GM19043 (cell line): ENCODE data around the gene CMAS.
"Not testable (repeated sequence)": the region's sequence is repeated elsewhere in the genome, so short reads cannot be mapped to it uniquely, and the experiment has no call there.

Source experiments
- ATAC-seq: cut with Tn5 transposase; IDR thresholded peaks from one replicate; pipeline ENCODE4 v1.9.1; 2021; ENCODE audit warnings: low read depth; ENCODE audit not compliant: unreplicated experiment

Gene CMAS

GRCh38 chr12:22044391-22044790, 1.6 kb upstream of the CMAS start:
- no peak for ATAC-seq

- ATAC-seq: no peak
Measured at GRCh38 chr12:22046968-22047390, 961 bp downstream of the CMAS start.

GRCh38 chr12:22047494-22047893, 1.5 kb downstream of the CMAS start:
- ATAC-seq: no peak

- no peak for ATAC-seq
Measured at GRCh38 chr12:22048351-22049041, 2.5 kb downstream of the CMAS start.

- ATAC-seq: no peak
Measured at GRCh38 chr12:22050078-22050477, 4.1 kb downstream of the CMAS start.

DNA sequence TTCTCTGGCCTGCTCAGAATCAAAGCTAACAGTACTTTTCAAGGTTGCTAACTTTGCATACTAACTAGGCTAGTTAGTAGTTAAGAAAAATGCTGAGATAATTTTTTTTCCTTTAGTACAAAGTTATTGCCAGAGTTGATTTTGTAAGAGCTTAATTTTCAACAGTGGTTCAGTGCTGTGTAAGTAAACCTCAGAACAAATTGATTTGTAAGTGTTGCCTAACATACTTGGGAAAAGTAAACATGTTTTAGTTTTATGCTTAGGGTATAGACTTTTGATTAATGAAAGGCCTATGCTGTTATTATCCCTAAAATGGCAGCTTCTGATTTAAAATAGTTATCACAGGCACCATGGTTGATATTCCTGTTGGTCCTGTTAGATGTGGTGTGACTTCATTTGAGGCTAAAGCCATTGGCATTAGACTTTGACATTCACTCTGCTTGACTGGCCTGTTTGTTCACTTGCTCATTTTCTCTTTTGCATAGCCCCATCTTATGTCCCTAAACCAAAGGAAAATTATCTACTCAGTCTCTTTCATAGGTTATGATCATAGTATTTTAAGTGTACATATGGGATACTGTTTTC, 5.2 kb downstream of the CMAS start:
- no peak for ATAC-seq

- not testable (repeated sequence) for ATAC-seq
Measured at GRCh38 chr12:22052994-22053393, 7.0 kb downstream of the CMAS start.

- ATAC-seq: no peak
Measured at GRCh38 chr12:22054155-22054554, 8.1 kb downstream of the CMAS start.

DNA sequence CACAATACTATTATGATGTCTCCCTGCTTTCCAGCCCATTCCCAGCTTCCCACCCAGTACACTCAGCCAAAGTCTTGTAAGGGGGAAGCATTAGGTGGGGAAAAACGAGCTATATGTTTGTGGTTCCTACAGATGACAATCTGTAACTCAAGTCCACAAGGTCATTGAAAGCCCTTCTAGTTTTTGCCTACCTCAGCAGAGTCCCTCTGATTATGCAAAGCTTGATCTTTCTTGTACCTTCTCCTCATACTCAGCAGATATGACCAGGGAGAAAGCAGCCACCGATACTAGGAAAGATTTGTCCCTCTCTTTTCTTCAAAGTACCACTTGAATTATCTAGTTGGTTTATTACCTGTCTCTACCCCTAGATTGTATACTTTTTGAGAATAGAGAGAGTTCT, 10.6 kb downstream of the CMAS start:
- no peak for ATAC-seq

DNA sequence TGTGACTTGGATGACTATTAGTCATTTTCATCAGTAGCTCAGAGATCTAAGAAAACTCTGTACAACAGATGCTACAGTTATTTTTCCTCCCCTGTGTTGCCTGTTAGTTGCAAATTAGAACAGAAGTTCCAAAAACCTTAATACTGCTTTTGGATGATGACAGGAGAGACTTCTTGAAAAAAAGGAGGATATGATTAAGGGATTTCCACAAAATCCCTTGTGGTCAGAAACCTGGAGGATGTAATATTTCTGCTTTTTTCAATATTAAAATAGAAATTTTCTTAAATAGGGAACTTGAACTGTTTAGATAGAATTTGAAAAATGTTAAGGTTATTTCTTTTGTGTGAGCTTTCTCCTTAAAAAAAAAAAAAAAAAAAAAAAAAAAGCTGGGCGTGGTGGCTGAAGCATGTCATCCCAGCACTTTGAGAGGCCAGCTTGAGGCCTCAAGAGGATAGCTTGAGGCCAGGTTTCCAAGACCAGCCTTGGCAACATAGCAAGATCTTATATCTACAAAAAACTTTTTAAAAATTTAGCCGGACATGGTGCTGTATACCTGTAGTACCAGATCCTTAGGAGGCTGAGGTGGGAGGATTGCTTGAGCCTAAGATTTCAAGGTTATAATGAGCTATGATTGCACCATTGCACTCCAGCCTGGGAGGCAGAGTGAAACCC, 14.1 kb downstream of the CMAS start:
- ATAC-seq: no peak

DNA sequence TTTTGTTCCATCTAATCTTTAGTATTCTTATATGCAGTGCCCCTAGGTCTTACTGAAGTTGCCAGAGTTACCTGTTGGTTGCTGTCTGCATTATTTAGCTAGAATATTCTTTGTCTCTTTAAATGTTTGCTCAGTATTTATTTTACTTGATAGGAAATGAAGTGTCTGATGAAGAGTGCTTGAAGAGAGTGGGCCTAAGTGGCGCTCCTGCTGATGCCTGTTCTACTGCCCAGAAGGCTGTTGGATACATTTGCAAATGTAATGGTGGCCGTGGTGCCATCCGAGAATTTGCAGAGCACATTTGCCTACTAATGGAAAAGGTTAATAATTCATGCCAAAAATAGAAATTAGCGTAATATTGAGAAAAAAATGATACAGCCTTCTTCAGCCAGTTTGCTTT, 18.9 kb downstream of the CMAS start:
- ATAC-seq: no peak

GRCh38 chr12:22066310-22066709, 20.3 kb downstream of the CMAS start:
- no peak for ATAC-seq

GRCh38 chr12:22069851-22070250, 23.8 kb downstream of the CMAS start:
- no peak for ATAC-seq

DNA sequence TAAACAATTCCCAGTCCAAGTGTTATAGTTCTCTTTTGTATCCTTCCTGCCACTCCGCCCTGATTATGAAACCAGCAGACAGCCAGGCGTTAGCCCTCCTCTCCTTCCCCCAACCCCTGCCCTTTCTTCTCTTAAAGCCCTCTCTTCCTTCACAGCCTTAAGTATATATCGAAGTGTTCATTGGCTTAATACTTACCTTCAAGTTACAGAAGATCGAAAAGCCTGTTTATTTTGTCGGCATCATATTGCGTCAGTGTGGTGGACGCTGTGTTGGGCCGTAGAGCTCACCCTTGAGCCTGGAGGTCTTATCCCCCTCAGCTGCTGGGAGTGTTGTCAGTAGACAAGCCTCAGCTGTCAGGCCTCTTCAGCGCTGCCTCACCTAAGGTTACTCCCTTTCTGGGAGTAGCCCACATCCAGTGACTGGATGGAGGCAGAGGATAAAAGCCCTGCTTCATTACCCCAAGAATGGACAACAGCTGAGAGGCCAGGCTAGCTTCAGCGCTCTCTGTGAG, 36.2 kb downstream of the CMAS start:
- ATAC-seq: no peak

DNA sequence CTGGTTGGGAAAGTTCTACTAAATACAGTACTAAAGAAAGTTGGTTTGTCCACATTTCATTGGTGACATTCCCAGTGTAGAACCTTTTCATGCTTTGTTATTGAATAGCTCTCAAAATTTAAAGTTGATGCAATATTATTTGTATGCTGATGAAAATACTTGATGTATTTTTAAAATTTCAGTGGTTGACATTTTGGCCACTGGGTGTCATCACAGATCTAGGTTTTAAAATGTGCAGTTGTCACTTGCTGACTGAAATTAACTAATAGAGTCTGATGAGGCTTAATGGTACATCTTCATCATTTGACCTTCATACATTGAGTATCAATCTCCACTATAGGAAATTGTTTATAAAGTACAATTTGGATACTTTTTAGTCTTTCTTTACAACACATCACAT, 37.1 kb downstream of the CMAS start:
- no peak for ATAC-seq

DNA sequence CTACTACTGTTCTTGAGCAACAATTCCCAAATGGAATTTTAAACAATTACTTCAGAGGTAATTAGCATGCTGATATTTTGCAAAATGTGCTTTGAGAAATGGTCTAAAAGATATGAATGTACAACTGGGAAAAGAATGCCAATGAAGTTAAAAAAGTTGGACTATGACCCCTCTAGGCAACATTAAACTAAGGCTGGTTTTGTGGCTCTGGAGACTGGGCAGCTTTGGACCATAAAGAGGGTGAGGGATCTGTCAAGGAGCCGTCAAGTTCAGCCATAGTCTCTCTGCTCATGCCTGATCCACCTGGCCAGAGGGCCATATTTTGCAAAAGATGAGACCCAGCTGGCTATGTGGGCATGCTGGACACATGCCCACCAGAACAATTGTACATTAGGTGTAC, 38.8 kb downstream of the CMAS start:
- ATAC-seq: no peak

DNA sequence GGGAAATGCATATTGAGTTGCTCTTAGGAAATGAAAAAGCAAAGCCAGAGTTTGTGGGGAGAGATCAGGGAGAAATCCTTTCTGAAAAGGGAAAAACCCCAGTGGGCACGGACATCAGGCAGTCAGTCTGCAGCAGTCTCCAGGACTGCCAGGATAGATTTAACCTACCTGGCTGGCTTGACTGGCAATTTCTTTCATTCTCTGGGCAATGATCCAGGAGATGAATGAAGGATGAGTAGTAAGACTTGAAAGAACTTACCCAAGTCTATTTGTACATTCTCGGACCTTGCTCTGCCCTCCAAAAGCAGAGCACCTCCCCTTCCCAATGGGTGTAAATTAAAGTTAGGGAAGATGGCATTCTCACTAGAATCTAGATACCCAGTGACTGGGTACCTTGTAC, 42.9 kb downstream of the CMAS start:
- no peak for ATAC-seq

- no peak for ATAC-seq
Measured at GRCh38 chr12:22089486-22089885, 43.5 kb downstream of the CMAS start.

GRCh38 chr12:22099062-22099461, 53.0 kb downstream of the CMAS start:
- ATAC-seq: not testable (repeated sequence)

- ATAC-seq: no peak
Measured at GRCh38 chr12:22100958-22101748, 55.1 kb downstream of the CMAS start.

DNA sequence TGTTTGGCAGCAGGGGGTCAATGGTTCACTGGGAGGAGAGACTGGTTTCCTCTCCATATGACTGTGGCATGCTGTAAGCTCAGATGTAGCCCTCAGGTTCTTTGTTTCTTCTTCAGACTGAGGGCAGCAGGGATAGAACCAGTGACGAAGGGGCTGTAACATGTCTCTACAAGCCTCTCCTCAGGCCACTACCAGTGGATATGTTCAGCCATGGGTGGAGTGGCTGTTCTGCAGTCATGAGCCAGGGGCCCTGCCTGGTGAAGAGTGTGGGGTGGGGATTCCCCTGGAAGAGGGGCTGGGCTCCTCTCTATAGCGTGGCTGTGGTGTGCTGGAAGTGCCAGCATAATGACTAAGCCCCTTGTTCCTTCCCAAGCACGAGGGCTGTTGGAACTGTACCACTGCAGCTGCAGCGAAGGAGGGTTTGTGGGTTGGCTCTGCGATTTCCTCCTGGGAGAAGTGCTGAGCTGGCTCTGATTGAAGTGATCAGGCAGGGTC, 55.8 kb downstream of the CMAS start:
- ATAC-seq: no peak
